ENCODE data around the gene FBLN1.

DNA sequence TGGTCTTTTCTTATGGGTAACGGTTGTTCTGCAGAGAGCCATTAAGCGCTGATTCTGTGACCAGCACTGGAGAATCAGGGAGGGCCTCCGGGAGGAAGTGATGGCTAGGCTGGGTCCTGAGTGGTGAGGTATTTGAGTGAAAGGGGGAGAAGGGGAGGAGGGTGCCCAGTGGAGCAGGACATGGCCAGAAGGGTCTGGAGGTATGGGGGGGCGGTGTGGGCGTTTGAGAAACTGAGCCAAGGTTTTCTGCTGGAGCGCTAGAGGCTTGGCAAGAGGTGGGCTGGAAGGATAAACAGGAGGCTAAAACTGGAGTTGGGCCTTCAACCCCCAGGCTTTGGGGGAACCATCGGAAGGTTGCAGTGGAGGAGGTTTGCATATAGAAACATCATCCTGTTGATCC, 72.5 kb downstream of the FBLN1 start:
- TF ChIP-seq, protein P1, sequence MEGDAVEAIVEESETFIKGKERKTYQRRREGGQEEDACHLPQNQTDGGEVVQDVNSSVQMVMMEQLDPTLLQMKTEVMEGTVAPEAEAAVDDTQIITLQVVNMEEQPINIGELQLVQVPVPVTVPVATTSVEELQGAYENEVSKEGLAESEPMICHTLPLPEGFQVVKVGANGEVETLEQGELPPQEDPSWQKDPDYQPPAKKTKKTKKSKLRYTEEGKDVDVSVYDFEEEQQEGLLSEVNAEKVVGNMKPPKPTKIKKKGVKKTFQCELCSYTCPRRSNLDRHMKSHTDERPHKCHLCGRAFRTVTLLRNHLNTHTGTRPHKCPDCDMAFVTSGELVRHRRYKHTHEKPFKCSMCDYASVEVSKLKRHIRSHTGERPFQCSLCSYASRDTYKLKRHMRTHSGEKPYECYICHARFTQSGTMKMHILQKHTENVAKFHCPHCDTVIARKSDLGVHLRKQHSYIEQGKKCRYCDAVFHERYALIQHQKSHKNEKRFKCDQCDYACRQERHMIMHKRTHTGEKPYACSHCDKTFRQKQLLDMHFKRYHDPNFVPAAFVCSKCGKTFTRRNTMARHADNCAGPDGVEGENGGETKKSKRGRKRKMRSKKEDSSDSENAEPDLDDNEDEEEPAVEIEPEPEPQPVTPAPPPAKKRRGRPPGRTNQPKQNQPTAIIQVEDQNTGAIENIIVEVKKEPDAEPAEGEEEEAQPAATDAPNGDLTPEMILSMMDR (conservative IDR thresholded peaks at IDR 0.05): no peak
- TF ChIP-seq EZH2 (IDR thresholded peaks at IDR 0.05; ENCODE audit: low read depth): no peak

Measured in PC-9 (cell line).